ENCODE data around the gene SKP1.

SKP1 gene

DNA sequence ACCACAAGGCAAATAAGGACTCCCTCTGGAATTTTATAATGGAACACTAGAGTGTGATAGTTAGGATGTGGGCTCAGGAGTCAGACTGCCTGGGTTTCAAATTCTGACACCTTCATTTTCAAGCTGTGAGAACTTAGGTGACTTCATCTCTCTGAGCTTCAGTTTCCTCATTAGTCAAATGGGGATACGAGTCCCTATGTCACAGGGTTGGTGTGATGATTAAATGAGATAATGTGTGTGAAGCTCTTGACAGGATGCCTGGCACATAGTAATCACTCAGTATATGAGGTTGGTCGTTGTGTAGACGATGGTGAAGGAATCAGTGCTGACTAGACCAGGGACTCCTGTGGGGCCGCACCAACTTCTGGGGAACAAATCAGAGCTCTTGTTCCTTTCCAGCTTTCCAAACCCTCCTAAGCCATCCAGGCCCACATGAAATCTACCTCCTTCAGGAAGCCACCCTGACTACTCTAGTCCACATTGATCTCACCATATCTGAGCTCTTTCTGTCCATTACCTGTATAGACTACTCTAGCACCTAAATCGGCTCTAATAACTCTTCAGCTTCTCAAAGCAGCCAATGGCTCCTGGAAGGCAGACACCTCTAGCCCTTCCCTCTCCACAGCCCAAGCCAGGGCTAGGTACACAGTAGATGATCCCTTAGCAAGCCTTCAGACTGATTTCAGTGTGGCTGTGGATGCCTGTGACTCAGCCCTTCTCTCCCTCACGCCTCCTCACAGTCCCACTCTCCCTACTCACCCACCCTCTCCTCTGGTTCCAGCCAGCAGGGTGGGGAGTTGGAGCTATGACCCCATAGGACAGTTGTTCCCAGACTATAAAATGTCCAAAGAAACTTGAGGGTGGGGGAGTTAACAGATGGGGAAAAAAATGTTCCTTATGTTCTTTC, 64.8 kb downstream of the SKP1 start:
- FAIRE-seq, result no peak

DNA sequence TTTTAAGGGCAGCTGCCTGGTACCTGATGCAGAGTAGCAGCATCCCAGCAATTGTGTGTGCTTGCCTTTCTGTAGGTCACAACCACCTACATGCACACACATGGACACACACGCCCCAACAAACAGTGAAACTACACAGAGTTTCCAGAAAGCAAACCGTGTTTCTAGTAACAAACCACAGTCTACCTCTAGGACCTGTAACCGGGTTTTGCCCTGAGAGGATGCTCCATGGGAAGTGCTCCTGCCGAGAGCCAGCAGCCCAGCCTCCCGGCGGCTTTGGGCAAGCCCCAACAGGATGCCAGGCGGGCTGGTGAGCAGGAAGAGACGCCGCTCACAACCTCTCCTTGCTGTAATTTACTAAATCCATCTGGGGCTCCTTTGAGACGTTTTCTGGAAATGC, 66.4 kb downstream of the SKP1 start:
- FAIRE-seq, result no peak

DNA sequence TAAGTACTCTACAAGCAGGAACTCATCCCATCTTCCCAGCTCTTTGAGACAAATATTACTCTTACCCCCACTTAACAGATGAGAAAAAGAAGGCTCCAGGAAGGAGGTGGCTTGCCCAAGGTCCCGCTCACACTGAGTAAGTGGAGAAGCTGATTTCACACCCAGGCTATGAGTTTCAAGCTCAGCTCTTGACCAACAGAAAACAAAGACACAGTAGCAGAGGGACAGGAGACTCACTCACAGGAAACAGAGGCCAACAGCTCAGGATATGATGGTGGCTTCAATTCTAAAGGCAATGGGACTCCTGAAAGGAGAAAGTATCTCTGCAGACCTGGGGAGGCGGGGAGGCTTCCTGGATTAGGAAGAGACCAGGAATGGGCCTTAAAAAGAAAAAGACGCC, 69.0 kb downstream of the SKP1 start:
- FAIRE-seq, result no peak

DNA sequence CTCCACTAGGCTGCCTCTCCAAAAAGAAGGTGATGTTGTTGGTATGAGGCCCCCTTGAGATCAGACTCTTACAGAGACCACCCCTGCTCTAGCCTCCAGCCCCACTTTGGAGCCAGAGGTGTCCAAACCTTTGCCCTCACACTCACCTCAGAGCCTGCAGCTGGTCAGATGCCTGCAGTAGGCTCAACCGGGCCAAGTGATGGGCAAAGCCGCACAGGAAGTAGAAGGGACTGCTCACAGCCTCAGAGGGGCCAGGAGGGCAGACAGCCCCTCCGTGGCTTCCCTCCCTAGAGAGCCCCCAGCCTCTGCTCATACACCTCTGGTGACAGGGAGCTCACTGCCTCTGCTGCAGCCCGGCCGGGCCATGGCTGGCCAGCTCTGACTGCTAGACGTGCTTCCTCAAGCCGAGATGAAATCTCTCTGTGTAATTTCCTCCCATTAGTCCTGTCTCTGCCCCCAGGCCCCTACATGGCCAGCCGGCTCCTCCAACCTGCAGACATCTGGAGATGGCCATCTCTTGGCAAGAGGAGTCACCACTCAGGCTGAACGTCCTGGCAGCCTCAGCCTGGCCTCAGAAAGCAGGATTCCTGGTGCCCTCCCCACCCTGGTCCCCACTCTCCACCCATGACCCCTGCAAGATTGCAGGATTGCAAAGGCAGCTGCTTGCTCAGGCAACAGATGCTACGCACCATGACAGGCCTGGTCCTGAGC, 69.6 kb downstream of the SKP1 start:
- FAIRE-seq, result no peak

DNA sequence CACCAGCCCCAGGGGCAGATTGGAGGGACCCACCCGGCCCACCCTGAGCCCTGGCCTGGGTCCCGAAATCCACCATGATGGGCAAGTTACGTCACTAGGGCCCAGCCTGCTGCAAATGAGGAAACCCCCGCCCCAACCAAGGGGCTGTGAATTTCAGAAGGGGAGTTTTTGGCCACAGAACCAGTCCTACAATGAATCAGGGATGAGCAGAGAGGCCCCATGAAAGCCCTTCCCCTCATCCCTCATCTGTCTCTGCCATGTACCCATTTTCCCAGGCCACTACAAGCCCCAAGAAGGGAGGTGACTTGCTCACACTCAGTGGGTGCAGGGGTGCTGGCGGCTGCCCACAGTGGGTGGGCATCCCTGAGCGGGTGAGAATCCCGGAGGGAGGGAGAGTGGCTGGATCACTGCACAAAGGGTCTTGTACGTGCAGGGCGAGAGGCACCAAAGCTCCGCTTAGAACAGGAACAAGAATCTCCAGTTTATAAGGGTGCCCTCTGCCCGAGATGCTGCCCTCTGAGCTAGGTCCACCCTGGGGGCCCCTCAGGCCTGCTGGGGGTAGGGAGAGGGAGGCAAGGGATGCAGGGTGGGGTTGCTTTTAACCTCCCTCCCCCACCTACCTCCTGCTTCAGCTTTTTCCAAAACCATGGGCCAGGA, 72.6 kb downstream of the SKP1 start:
- no peak for FAIRE-seq

DNA sequence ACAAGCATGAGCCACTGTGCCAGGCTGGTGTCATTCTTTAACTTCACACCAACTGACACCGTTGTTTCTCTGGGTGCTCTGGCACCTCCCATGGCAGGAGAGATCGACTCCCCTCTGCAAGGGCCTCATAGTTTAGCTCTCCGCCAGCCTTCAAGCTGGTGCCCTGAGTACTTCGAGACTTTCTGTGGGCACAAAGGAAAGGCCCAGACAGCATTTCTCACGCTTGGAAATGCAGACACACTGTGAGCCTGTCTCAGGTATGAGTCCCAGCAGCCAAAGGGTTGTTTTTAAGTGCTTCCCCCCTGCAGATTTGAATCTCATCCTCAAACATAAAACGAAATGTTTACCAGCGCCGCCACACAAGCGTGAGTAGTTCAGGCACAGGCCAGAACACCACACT, 73.4 kb downstream of the SKP1 start:
- no peak for FAIRE-seq

DNA sequence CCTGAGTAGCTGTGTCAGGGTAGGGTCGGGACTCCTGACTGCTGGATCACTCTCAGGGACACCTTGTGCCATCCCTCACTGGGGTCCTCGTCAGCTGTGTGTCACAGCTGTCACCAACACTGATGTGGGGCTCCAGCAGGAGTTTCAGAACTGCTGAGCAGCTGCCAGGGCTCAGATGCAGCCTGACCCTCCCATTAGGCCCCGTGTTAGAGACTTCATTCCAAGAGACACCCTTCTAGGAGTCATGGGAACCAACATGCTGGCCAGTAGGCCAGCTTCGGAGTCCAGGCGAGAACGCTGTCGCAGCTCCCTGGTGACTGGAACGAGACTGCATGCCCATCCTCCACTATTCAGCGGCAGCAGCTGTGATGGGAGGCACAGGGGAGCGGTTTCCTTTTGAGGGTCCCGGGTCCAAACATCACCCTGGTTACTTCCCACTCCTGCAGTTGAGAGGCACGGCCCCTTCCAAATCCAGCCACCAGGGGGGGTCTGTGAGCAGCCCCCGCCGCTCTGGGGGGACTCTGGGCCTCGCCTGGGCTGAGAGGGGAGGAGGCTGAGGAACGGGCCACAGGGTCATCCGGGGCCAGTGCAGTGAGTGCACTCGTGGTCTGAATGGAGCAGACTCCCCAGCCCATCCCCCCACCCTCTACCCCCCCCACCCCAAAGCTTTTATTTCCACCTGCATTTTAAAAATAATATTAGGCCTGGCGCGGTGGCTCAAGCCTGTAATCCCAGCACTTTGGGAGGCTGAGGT, 74.9 kb downstream of the SKP1 start:
- no peak for FAIRE-seq

DNA sequence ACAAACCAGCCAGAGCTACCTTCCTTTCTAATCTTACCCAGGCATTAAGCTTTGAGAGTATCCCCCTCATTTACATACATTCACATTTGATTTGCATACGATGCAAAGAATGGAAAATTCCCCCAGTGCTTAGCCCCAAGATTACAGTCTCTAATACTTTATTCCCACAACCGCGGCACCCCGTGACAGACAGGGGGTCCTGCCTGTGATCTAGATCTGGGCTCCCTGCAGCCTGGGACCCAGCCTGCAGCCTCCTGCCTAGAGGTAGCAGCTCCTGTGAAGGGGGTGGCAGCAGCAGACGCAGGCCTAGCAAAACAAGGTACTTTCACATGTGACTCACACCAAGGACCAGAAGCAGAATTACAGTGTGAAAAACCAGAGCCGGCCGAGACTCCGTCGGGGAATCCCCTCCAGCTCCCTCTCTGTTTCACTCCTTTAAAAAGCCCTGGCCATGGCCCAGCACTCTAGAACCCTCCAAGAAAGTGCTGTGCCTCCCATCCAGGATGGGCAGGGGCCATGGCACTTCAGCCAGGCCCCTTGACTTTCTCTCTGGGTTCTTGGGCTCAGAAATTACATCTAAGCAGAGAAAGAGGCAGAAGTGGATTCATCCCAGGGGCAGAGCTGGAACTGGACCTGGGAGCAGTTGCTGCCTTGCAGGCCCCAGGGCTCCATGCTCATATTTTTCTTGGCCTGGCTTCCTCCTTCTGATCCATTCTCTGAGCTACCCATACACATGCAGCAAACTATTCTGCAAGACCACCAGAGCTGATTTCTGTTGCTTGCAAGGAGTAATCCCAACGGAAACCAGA, 76.3 kb downstream of the SKP1 start:
- no peak for FAIRE-seq

DNA sequence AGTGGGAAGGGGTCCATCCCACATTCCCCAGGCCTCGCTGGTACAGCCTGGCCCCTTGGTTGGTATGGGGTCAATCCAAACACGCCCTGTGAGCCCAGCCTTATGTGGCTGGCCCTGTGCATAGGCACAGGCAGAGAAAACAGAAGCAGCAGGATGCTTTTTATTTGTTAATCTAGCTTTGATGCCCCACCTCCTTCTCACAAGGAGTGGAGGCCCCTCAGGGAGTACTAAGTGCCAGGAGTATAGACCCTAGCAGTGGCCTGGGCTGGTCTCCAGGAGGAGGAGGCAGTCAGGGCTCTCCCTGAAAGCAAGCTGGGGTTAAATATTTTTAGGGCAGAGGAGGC, 76.8 kb downstream of the SKP1 start:
- no peak for FAIRE-seq

DNA sequence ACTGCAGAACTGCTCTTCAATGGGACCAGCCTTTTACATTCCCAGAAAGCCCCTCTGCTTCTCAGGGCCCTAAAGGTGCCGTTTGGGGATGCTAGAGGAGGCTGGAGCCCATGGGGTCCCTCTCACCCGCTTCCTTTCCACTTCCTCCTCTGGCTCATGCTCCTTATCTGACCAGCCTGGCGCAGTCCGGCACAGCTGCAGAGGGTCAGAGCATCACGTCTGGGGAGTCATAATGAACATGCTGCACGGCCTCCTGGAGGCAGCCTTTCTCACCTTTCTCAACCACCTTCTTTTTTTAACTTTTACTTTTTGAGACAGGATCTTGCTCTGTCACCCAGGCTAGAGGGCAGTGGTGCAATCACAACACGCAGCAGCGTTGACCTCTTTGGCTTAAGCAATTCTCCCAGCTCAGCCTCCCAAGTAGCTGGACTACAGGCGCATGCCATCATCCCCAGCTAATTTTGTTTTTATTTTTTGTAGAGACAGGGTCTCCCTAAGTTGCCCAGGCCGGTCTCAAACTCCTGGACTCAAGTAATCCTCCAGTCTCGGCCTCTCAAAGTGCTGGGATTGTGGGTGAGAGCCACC, 77.4 kb downstream of the SKP1 start:
- FAIRE-seq, result no peak

All from endometrium (tissue), 2 donors.